GM12891 (cell line): Measurements from ENCODE around the gene ATP2A1.

ENCODE experiments used
- DNase-seq: peaks from one replicate; pipeline ENCODE4 v3.0.0; 2011; ENCODE audit warnings: low spot score; ENCODE audit not compliant: insufficient read length
- FAIRE-seq: peaks from 2 replicates; lab custom pipeline; 2011; peaks lifted over from hg19 to GRCh38; lab: Jason Lieb, UNC
- PAX5 ChIP-seq: IDR thresholded peaks from 2 replicates; pipeline ENCODE4 v1.6.1; 2011; ENCODE audit warnings: low read length, moderate library complexity, mild to moderate bottlenecking; ENCODE audit not compliant: insufficient read depth, severe bottlenecking
- POLR2A ChIP-seq: IDR thresholded peaks from 2 replicates; pipeline ENCODE4 v1.6.1; 2011; ENCODE audit warnings: low read depth, low read length, control low read depth
- POLR2AphosphoS5 ChIP-seq: IDR thresholded peaks from 2 replicates; pipeline ENCODE4 v1.6.1; 2011; ENCODE audit warnings: low read depth, low read length, control low read depth
- POU2F2 ChIP-seq: IDR thresholded peaks from 2 replicates; pipeline ENCODE4 v1.6.1; 2011; ENCODE audit warnings: low read depth, mild to moderate bottlenecking, control low read depth, low read length, moderate library complexity
- SPI1 ChIP-seq: IDR thresholded peaks from 2 replicates; pipeline ENCODE4 v1.6.1; 2011; ENCODE audit warnings: low read depth, low read length, control low read depth
- TAF1 ChIP-seq: IDR thresholded peaks from 2 replicates; pipeline ENCODE4 v1.6.1; 2011; ENCODE audit warnings: low read depth, low read length, control low read depth

ATP2A1 gene

DNA sequence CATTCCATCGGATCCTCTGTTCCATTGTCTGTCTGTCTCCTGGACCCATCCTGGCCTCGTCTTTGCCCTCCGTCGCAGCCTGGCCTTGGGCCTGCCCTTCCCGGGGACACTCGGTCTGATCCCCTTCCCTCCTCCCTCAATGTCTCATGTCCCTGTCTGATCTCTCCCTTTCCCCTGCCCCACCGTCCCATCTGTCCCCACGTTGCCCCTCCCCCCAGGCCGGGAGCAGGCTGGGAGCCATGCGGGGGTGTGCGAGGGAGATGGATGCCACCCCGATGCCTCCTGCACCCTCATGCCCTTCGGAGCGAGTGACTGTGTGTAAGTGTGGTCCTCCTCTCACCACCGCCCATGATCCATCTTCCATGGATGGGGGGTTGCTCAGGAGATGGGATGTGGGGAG lies 5.3 kb upstream of the ATP2A1 start:
- FAIRE-seq: no peak

DNA sequence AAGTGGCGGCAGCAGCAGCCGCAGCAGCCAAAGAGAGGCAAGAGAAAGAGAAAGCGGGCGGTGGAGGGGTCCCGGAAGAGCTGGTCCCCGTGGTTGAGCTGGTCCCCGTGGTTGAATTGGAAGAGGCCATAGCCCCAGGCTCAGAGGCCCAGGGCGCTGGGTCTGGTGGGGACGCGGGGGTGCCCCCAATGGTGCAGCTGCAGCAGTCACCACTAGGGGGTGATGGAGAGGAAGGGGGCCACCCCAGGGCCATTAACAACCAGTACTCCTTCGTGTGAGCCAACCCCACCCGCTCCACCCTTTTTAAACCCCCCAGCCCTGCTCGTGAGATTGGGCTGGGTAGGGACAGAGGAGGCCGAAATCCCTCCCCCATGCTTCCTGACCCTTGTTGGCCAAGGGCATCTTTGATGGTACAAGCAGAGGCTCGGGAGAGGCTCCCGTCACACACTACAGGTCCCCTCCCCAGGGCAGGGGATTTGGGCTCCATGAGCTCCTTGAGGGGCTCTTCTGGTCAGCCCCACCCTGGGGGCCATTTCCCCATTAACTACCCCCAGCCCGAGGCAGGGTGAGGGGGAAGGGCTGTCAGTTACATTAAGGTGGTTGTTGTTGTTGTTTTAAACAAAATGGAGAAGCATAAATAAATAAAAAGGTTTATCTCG lies 4.6 kb upstream of the ATP2A1 start:
- DNase-seq (peak; percentile 82), FAIRE-seq (peak; percentile 82)
- TF ChIP-seq TAF1 (no peak), POLR2A (no peak), PAX5 (no peak)

More for the DNA sequence above, 5.3 kb upstream of the ATP2A1 start:
- DNase-seq: no peak
- no peak for TF ChIP-seq POLR2A
- TF ChIP-seq TAF1: no peak
- no peak for TF ChIP-seq PAX5
- no peak for TF ChIP-seq POLR2AphosphoS5
- TF ChIP-seq POU2F2: no peak
- TF ChIP-seq SPI1: no peak

DNA sequence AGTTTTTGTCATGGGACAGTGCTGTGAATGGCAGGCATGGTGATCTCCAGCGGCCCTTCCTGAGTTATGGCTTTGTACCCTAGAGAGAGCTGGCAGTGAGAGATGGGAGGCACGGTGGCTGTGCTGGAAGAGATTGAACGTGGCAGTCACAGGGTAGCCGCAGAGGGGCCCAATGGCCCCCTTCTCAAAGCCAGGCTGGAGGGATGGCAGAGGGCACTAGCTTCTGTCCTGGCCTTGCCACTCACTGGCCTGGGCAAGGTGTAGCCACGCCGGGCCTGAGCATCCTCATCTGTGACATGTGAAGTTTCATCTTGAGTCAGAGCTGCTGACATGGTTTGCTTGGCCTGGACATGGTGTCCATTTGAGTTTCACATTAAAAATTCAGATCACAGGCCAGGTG lies 3.9 kb upstream of the ATP2A1 start:
- TF ChIP-seq POLR2A (no peak), POLR2AphosphoS5 (no peak), PAX5 (no peak), POU2F2 (no peak), TAF1 (no peak), SPI1 (no peak)
- FAIRE-seq (no peak), DNase-seq (no peak)

DNA sequence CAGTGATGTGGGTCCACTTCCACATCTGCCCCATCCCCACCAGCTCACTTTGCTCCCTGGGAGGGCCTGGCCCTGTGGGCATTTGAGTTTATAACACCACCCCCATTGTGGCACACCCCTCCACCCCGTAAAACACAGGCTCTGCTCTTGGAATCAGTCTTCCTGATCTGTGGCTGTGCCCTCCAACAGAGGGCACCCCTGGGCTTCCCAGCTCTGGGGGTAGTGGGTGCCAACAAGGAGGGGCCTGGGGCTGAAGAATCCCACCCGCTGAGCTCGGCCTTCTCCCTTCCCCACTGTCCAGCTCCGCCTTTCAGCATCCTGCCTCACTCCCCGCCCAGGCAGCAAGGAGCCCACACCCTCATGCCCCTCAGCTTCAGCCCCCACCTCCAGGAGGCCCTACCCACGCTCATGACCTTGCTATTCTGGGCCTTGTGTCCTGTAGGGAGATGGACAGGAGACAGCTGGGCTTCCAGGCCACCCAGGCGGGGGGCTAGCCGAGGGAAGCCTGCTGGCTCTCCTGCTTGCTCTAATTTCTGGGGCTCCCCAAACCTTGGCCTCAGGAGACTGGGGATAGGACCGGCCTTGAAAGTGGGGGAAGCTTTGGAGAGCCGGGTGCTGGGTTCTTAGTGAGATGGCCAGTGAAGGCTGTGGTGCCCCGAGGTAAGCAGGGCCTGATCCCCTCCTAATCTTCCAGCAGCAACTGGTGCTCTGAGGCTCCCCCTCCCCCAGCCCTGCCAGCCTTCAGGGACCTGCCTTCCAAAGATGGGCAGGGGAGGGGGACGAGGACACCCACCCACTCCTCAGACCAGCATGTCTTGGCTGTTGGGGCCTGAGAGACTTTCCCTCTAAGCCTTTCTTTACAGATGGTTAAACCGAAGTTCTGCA lies 2.9 kb upstream of the ATP2A1 start:
- FAIRE-seq: no peak
- TF ChIP-seq POU2F2 (no peak), TAF1 (no peak), SPI1 (no peak), POLR2AphosphoS5 (no peak), PAX5 (no peak), POLR2A (no peak)
- DNase-seq: no peak

DNA sequence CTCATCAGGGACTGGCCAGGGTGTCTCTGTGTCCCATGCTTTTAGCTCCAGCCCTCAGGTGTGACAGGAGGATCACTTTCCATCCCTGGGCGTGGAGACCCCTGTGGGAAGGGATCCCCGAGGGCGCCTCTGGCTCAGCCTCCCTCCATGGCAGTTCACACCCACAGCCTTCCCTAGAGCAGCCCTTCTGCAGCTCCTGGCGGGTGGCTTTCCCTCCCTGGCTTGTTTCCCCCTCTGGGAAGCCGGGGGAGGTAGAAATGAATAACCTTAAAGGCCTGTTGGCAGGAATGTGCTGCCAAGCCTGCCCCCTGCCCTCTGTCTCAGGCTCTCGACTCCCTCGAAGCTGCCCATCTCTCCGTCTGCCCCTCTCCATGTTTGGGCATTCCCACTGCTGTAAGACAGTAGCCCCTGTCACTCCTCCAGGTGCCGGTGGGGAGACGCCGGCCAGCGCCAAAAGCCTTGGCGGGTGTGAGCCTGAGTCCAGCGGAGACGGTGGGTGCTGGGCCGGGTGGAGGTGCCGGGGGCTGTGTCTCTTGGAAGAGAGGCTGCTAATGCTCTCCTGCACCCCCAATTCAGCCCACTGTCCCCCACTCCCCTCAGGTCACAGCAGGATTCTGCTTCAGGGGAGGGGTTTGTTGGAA lies 2.1 kb upstream of the ATP2A1 start:
- FAIRE-seq (no peak), DNase-seq (no peak)
- no peak for TF ChIP-seq TAF1
- no peak for TF ChIP-seq POU2F2
- TF ChIP-seq PAX5: no peak
- no peak for TF ChIP-seq POLR2AphosphoS5
- no peak for TF ChIP-seq POLR2A
- no peak for TF ChIP-seq SPI1

DNA sequence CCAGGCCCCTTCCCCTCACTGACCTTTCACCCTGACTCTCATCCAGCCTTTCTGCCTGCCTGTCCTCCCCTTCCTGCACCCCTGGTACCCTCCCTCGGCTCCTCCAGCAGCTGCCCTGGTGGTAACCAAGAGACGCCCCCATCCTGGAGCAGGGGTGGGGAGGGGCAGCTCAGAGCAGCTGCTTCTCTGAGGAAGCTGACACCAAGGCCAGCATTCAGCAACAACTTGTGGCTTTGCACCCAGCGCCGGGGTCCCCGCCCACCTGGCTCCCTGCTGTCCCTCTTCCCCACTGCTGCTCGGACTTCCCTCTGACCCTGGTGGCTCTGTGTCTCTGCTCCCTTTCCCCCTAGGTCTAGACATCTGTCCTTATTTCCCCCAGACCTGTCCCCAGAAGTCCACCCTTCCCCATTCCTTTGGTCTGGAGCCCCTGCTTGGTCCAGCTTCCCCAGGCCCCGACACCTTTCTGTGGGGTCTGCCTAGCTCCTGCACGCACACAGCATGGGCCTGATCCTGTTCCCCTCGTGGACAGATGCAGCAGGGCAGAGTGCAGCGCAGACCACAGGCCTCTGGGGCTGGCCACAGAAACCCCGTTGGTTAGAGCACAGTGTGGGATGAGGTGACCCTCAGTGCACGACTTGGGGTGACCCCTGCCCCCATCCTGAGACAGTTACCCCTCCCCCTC lies 1.2 kb upstream of the ATP2A1 start:
- no peak for TF ChIP-seq POLR2A
- no peak for TF ChIP-seq POU2F2
- no peak for TF ChIP-seq PAX5
- no peak for FAIRE-seq
- no peak for DNase-seq

DNA sequence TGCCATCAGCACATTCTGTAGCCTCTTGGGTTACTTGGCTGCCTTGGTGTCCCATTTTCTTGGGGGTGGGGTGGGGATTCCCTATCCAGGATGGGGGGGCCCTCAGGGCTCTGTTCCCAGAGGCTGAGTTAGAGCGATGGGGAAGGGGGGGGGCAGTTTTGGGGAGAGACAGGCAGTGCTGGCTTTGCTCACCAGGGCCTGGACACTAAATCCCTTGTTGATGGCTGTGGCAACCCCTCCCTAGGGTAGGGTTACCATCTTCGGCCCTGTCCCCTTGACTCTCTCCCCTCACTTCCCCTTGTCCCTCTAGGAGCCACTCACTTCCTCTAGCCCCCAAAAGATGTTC lies 660 bp upstream of the ATP2A1 start:
- TF ChIP-seq TAF1: no peak
- TF ChIP-seq SPI1: no peak
- no peak for TF ChIP-seq PAX5
- TF ChIP-seq POLR2A: no peak
- no peak for TF ChIP-seq POLR2AphosphoS5
- TF ChIP-seq POU2F2: no peak
- no peak for FAIRE-seq
- no peak for DNase-seq

DNA sequence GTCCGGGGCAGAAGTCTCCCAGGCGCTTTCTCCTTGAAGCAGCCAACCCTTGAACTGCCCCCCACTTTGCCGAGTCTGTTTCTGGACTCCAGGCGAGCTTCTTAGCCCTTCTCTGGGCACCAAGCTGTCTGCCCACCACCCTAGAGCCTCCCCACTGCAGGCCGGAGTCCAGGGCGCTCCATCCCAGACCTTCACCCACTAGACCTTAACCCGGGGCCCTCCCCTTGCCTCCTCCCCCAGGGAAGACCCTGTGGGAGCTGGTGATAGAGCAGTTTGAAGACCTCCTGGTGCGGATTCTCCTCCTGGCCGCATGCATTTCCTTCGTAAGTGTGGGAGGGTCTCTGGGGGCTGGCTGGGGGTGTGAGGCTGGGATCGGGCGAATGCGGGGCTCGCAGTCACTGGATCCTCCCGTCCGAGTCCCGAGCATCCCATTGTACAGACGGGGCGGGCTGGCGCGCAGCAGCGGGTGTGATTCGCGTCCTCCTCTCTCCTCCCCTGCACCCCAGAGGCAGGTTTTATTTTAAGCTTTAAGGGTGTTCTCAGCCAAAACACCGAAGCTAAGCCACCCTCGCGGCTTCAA lies 1.1 kb downstream of the ATP2A1 start:
- no peak for TF ChIP-seq PAX5
- TF ChIP-seq TAF1: no peak
- TF ChIP-seq POU2F2: no peak
- peak; percentile 29; the same call in 1 of the 2 replicates for TF ChIP-seq POLR2A
- DNase-seq (no peak), FAIRE-seq (no peak)
